Osteoblast (primary cell): ENCODE data around the gene VWA1. TPM values are rescaled to one million over a fixed set of nuclear protein-coding genes. Genes with fewer than 3 reads are reported as not detected.
"Not testable (repeated sequence)": the region's sequence is repeated elsewhere in the genome, so short reads cannot be mapped to it uniquely, and the experiment has no call there.

Source experiments
- DNase-seq: peaks from one replicate; pipeline ENCODE4 v3.0.0; 2011; ENCODE audit warnings: low spot score, mixed read lengths; ENCODE audit not compliant: insufficient read length; ENCODE audit errors: missing footprints
- H2AFZ ChIP-seq: 2 replicates; pipeline ENCODE4 v1.6.0; 2011; ENCODE audit warnings: mild to moderate bottlenecking, low read length
- H3K27ac ChIP-seq: 2 replicates; pipeline ENCODE4 v1.5.1; 2011; ENCODE audit warnings: mild to moderate bottlenecking, low read depth, low read length, moderate library complexity
- H3K27me3 ChIP-seq: 2 replicates; pipeline ENCODE4 v1.6.0; 2012; ENCODE audit warnings: mild to moderate bottlenecking, control low read depth, inconsistent platforms, low read length, moderate library complexity; ENCODE audit not compliant: insufficient read depth
- H3K36me3 ChIP-seq: 2 replicates; pipeline ENCODE4 v1.5.1; 2011; ENCODE audit warnings: mild to moderate bottlenecking, low read length, control low read depth, moderate library complexity; ENCODE audit not compliant: insufficient read depth
- H3K4me1 ChIP-seq: 2 replicates; pipeline ENCODE4 v1.5.1; 2011; ENCODE audit warnings: mild to moderate bottlenecking, low read length, control low read depth, moderate library complexity; ENCODE audit not compliant: insufficient read depth
- H3K4me2 ChIP-seq: 2 replicates; pipeline ENCODE4 v1.6.0; 2011; ENCODE audit warnings: mild to moderate bottlenecking, low read length; ENCODE audit not compliant: insufficient read depth
- H3K4me3 ChIP-seq: fragments of 200-600 bp; sonication (generic); 3 replicates; pipeline ENCODE4 v1.5.1; 2012; ENCODE audit warnings: mild to moderate bottlenecking, low read length, inconsistent platforms; ENCODE audit not compliant: insufficient read depth
- H3K79me2 ChIP-seq: 2 replicates; pipeline ENCODE4 v1.6.0; 2012; ENCODE audit warnings: mild to moderate bottlenecking, low read length, control low read depth, inconsistent platforms; ENCODE audit not compliant: insufficient read depth
- H3K9me3 ChIP-seq: 2 replicates; pipeline ENCODE4 v1.5.1; 2011; ENCODE audit warnings: low read depth, low read length, control low read depth
- H4K20me1 ChIP-seq: 2 replicates; pipeline ENCODE4 v1.6.0; 2012; ENCODE audit warnings: mild to moderate bottlenecking, low read length, control low read depth; ENCODE audit not compliant: insufficient read depth
- total RNA-seq: library from RNA; depleted of rRNA; stranded (reverse); fragments of >200 nt; gene quantifications from 2 replicates; pipeline ENCODE4 v1.2.3, GENCODE V29; 2012
- TF ChIP-seq, protein P1 (sequence below): IDR thresholded peaks from 2 replicates; pipeline ENCODE4 v1.5.1; 2011; ENCODE audit warnings: mild to moderate bottlenecking, low read depth, low read length, moderate library complexity; ENCODE audit errors: extremely low read depth

VWA1 gene
- total RNA-seq, 1 donor: 4.3 TPM

DNA sequence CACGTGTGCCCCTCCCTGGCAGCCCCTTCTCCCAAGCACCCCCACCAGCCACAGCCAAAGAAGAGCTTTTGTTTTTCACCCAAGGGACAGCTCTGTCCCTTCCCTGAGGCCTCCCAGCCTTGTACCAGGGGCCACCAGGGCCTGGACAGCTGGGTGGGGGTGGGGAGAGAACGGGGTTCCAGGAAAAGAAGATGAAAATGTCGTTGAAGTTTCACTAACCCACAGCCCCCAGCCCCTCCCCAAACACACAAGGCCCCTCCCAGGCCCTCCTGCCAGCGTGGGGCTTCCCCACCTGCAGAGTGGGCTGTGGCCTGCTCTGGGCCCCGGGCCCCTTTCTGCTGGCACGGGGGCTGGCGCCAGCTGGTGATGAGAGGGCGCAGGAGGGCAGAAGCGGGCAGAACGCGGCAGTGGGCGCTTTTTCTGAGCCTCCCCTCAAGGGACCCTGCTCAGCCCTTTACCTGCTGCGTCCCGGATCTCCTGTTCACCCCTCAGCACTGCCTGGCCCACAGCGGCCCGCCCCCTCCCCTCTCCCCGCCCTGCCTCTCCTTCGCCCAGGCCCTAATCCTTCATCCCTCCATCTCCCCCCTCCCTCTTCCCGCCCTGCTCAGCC is 8.9 kb upstream of the VWA1 start:
- H3K4me1 ChIP-seq: peaks cover 16% of the 10 kb centered on the region
- H3K4me3 ChIP-seq: no peak overlapping the region
- H3K27ac ChIP-seq: no peak overlapping the region
- H3K9me3 ChIP-seq: no peaks in the 10 kb centered on the region
- no peaks in the 10 kb centered on the region for H3K27me3 ChIP-seq
- no peaks in the 10 kb centered on the region for H4K20me1 ChIP-seq
- H3K79me2 ChIP-seq: no peaks in the 10 kb centered on the region
- TF ChIP-seq, protein P1, sequence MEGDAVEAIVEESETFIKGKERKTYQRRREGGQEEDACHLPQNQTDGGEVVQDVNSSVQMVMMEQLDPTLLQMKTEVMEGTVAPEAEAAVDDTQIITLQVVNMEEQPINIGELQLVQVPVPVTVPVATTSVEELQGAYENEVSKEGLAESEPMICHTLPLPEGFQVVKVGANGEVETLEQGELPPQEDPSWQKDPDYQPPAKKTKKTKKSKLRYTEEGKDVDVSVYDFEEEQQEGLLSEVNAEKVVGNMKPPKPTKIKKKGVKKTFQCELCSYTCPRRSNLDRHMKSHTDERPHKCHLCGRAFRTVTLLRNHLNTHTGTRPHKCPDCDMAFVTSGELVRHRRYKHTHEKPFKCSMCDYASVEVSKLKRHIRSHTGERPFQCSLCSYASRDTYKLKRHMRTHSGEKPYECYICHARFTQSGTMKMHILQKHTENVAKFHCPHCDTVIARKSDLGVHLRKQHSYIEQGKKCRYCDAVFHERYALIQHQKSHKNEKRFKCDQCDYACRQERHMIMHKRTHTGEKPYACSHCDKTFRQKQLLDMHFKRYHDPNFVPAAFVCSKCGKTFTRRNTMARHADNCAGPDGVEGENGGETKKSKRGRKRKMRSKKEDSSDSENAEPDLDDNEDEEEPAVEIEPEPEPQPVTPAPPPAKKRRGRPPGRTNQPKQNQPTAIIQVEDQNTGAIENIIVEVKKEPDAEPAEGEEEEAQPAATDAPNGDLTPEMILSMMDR: no peak
- no peaks in the 10 kb centered on the region for H3K36me3 ChIP-seq
- DNase-seq: peak; percentile 70
- H3K4me2 ChIP-seq: no peak overlapping the region
- no peak overlapping the region for H2AFZ ChIP-seq

DNA sequence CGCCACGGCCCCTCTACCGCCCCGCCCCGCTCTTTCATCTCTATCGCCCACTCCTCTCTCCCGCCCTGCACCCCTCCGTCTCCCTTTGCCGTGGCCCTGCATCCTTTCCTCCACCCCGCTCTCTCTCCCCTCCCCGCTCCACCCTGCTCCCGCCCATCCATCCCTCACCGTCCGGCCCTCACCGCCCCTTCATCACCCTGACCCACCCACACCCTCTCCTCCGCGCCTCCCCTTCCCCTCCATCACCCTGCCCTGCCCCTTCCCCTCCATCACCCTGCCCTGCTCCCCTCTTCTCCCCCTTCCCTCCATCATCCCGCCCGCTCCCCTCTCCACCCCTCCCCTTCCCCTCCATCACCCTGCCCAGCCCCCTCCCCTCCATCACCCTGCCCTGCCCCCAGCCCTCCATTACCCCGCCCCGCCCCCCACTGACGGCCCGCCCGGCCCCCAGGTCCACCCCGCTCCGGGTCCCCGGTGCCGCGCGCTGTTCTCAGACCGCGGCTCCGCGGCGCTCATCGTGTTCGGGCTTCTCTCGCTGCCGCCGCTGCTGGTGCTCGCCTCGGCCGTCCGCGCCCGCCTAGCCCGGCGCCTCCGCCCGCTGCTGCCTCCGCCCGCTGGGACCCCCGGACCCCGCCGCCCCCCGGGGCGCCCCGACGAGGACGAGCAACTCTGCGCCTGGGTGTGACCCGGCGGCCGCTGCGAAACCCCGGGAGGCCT is 8.2 kb upstream of the VWA1 start:
- H3K79me2 ChIP-seq: no peaks in the 10 kb centered on the region
- H3K27ac ChIP-seq: no peak overlapping the region
- no peaks in the 10 kb centered on the region for H3K27me3 ChIP-seq
- H3K36me3 ChIP-seq: no peaks in the 10 kb centered on the region
- TF ChIP-seq, protein P1: no peak
- no peak overlapping the region for H3K4me2 ChIP-seq
- H3K4me3 ChIP-seq: peak overlapping the region; percentile 52
- H4K20me1 ChIP-seq: no peaks in the 10 kb centered on the region
- DNase-seq: peak; percentile 96
- H3K9me3 ChIP-seq: no peaks in the 10 kb centered on the region
- H2AFZ ChIP-seq: no peak overlapping the region
- peaks cover 20% of the 10 kb centered on the region for H3K4me1 ChIP-seq

DNA sequence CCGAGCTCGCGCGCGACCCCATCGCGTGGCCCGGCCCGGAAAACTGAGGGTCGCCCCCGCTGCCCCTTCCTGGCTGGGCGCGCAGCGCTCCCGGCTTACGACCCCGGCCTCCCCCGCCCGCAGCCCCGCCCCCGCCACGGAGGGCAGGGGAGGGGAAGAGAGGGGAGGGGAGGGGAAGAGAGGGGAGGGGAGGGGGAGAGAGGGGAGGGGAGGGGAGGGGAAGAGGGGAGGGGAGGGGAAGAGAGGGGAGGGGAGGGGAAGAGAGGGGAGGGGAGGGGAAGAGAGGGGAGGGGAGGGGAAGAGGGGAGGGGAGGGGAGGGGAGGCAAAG is 7.7 kb upstream of the VWA1 start:
- H4K20me1 ChIP-seq: no peaks in the 10 kb centered on the region
- H3K4me2 ChIP-seq: no peak overlapping the region
- H3K79me2 ChIP-seq: no peaks in the 10 kb centered on the region
- TF ChIP-seq, protein P1: no peak
- H3K4me1 ChIP-seq: peaks cover 16% of the 10 kb centered on the region
- no peak overlapping the region for H3K27ac ChIP-seq
- peak overlapping the region; percentile 52 for H3K4me3 ChIP-seq
- no peaks in the 10 kb centered on the region for H3K36me3 ChIP-seq
- no peaks in the 10 kb centered on the region for H3K27me3 ChIP-seq
- no peak for DNase-seq
- no peaks in the 10 kb centered on the region for H3K9me3 ChIP-seq
- H2AFZ ChIP-seq: no peak overlapping the region

DNA sequence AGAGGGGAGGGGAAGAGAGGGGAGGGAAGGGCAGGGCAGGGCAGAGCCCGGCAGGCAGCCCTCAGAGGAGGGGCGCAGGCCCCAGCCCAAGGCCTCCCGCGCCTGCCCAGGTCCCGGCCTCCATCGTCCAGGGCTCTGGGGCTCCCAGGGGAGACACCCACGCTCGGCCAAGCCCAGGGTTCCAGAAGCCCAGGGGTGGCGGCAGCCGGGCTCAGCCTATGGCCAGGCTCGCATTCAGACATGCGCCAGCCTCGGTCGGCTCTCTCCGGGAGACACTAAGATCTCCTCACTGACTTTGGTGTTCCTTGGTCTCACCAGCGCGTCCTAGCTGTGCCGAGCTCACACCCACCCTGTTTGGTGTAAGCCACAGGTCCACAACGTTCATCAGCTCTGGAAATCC is 7.3 kb upstream of the VWA1 start:
- H3K9me3 ChIP-seq: no peaks in the 10 kb centered on the region
- no peak overlapping the region for H3K4me2 ChIP-seq
- TF ChIP-seq, protein P1: no peak
- H3K4me1 ChIP-seq: peaks cover 13% of the 10 kb centered on the region
- H3K36me3 ChIP-seq: no peaks in the 10 kb centered on the region
- no peak overlapping the region for H3K27ac ChIP-seq
- H2AFZ ChIP-seq: no peak overlapping the region
- DNase-seq: peak; percentile 80
- H4K20me1 ChIP-seq: no peaks in the 10 kb centered on the region
- no peaks in the 10 kb centered on the region for H3K79me2 ChIP-seq
- no peak overlapping the region for H3K4me3 ChIP-seq
- H3K27me3 ChIP-seq: no peaks in the 10 kb centered on the region

DNA sequence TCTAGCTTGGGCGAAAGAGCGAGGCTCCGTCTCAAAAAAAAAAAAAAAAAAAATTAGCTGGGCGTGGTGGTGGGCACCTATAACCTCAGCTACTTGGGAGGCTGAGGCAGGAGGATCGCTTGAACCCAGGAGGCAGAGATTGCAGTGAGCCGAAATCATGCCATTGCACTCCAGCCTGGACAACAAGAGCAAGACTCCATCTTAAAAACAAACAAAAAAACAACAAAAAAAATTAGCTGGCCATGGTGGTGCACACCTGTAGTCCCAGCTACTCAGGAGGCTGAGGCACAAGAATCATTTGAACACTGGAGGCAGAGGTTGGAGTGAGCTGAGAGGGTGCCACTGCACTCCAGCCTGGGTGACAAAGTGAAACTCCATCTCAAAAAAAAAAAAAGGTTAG is 6.5 kb upstream of the VWA1 start:
- H3K4me2 ChIP-seq, H4K20me1 ChIP-seq, DNase-seq: not testable (repeated sequence)

More for the DNA sequence above, 6.5 kb upstream of the VWA1 start:
- not testable (repeated sequence) for H3K27ac ChIP-seq, H3K36me3 ChIP-seq, H3K9me3 ChIP-seq, H3K27me3 ChIP-seq, H3K79me2 ChIP-seq, H3K4me3 ChIP-seq, H2AFZ ChIP-seq
- peaks cover 13% of the 10 kb centered on the region for H3K4me1 ChIP-seq
